ENCODE measurements around the gene NPHP3. TPM values are rescaled to one million over a fixed set of nuclear protein-coding genes. Genes with fewer than 3 reads are reported as not detected.
A peak's percentile ranks its signal among the peaks of the same experiment; 100 is the strongest.

NPHP3 gene
- total and polyA plus RNA-seq, 3 donors from 2014 or later: 17.7 to 41.2 (median 40.9) TPM

DNA sequence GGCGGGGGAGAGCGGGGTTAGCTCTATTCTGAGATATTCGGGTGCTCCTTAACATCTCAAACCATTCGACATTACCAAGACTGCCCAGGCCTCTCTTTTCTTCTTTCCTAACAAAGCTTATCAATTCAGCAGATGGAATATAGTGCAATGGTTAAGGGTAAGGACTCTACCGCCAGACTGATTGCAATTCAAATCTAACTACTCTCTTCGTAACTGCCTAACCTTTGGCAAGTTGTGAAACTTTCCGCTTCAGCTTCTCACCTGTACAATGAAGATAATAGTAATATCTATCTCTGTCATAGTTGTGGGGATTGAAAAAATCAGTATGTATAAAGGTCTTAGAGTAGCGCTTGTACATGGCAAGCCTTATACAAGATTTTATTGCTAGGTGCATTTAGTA is 61.1 kb downstream of the NPHP3 start:
- H3K36me3 ChIP-seq (ENCODE audit: low read depth, missing control alignments): no peaks in the 10 kb centered on the region
- peaks cover 10% of the 10 kb centered on the region for H3K4me1 ChIP-seq
- peak overlapping the region; percentile 81 to 96 for H3K4me3 ChIP-seq
- 11 to 13% methylated on average over 8 of the region's 8 CpGs for WGBS, 2 donors
- no peaks in the 10 kb centered on the region for H3K27me3 ChIP-seq
- H3K27ac ChIP-seq: peak overlapping the region; percentile 89 to 90
- H3K9me3 ChIP-seq: no peaks in the 10 kb centered on the region
- intact Hi-C loops (cut with DNase I; ENCODE audit: low total_unique reads): no loop called here
- DNase-seq: no peak
- TF ChIP-seq POLR2A (IDR thresholded peaks at IDR 0.05): no peak
- TF ChIP-seq, protein P1, sequence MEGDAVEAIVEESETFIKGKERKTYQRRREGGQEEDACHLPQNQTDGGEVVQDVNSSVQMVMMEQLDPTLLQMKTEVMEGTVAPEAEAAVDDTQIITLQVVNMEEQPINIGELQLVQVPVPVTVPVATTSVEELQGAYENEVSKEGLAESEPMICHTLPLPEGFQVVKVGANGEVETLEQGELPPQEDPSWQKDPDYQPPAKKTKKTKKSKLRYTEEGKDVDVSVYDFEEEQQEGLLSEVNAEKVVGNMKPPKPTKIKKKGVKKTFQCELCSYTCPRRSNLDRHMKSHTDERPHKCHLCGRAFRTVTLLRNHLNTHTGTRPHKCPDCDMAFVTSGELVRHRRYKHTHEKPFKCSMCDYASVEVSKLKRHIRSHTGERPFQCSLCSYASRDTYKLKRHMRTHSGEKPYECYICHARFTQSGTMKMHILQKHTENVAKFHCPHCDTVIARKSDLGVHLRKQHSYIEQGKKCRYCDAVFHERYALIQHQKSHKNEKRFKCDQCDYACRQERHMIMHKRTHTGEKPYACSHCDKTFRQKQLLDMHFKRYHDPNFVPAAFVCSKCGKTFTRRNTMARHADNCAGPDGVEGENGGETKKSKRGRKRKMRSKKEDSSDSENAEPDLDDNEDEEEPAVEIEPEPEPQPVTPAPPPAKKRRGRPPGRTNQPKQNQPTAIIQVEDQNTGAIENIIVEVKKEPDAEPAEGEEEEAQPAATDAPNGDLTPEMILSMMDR (IDR thresholded peaks at IDR 0.05): no peak

DNA sequence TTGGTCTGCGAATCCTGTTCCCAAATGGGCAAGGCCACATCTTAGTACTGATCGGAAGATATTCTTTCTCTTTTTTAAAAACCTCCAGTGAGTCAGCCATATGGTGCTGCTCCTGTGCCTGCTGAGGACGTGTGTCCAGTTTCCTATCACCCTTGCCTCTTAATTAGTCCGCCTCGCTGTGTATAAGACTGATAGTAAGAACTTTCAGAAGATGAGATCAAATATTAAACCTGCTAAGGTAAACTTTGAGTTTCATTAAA is 61.5 kb downstream of the NPHP3 start:
- peak overlapping the region; percentile 81 to 96 for H3K4me3 ChIP-seq
- TF ChIP-seq, protein P1 (IDR thresholded peaks at IDR 0.05): no peak
- TF ChIP-seq POLR2A (IDR thresholded peaks at IDR 0.05): no peak
- WGBS, 2 donors: 0 to 1% methylated on average over 5 of the region's 5 CpGs
- intact Hi-C loops (cut with DNase I; ENCODE audit: low total_unique reads): no loop called here
- no peaks in the 10 kb centered on the region for H3K27me3 ChIP-seq
- peaks cover 10% of the 10 kb centered on the region for H3K4me1 ChIP-seq
- DNase-seq: peak; percentile 15
- H3K27ac ChIP-seq: peak overlapping the region; percentile 89 to 90
- H3K36me3 ChIP-seq (ENCODE audit: low read depth, missing control alignments): no peaks in the 10 kb centered on the region
- H3K9me3 ChIP-seq: no peaks in the 10 kb centered on the region

GRCh38 chr3:132660052-132660810 is 62.0 kb downstream of the NPHP3 start, which contains the start of gene UBA5:
Gene UBA5 (plus strand): TSS chr3:132660329. CDS start chr3:132660538, 209 bp downstream.
- H3K27ac ChIP-seq: peak within 1 kb of the TSS; percentile 89 to 90
- H3K27me3 ChIP-seq: no peaks in the 10 kb centered on the region
- intact Hi-C loops (cut with DNase I; ENCODE audit: low total_unique reads): no loop called here
- H3K36me3 ChIP-seq (ENCODE audit: low read depth, missing control alignments): no peaks in the 10 kb centered on the region
- DNase-seq: peak; percentile 73
- 0 to 1% methylated on average over 25 to 33 of the region's 64 CpGs for WGBS, 2 donors
- H3K9me3 ChIP-seq: no peaks in the 10 kb centered on the region
- peak within 1 kb of the TSS; percentile 81 to 96 for H3K4me3 ChIP-seq
- H3K4me1 ChIP-seq: peaks cover 12% of the 10 kb centered on the region
- TF ChIP-seq POLR2A (IDR thresholded peaks at IDR 0.05): no peak
- TF ChIP-seq, protein P1 (IDR thresholded peaks at IDR 0.05): no peak

- TF ChIP-seq, protein P1 (IDR thresholded peaks at IDR 0.05): peak; percentile 57 to 58 (median 57)
- TF ChIP-seq POLR2A (IDR thresholded peaks at IDR 0.05): no peak
- Histone ChIP-seq H3K27me3 (no peaks in the 10 kb centered on the region), H3K36me3 (ENCODE audit: low read depth, missing control alignments) (no peaks in the 10 kb centered on the region), H3K27ac (peak within 1 kb of the TSS; percentile 89 to 90), H3K9me3 (no peaks in the 10 kb centered on the region), H3K4me1 (peaks cover 17% of the 10 kb centered on the region), H3K4me3 (peak within 1 kb of the TSS; percentile 81 to 96)
- WGBS, 2 donors: 0 to 1% methylated on average over 13 to 34 of the region's 34 CpGs
- intact Hi-C loops (cut with DNase I; ENCODE audit: low total_unique reads): no loop called here
- peak; percentile 85 for DNase-seq
Observed at GRCh38 chr3:132659365-132660051, 62.7 kb downstream of the NPHP3 start, which contains the start of gene ACAD11. Gene ACAD11 (minus strand): TSS chr3:132659809. CDS start chr3:132659751, 58 bp downstream.

All from testis (tissue), 3 donors.